Neural cell (in vitro differentiated cells): ENCODE data around the gene ZSCAN1. TPM values are rescaled to one million over a fixed set of nuclear protein-coding genes. Genes with fewer than 3 reads are reported as not detected.

ENCODE experiments used
- H2AFZ ChIP-seq: fragments of 200-600, 300-800 bp; sonication (generic), shearing (Covaris generic); 2 replicates; pipeline ENCODE4 v1.6.0; 2014; ENCODE audit warnings: low read depth, mild to moderate bottlenecking, antibody characterized with exemption, low read length, moderate library complexity
- H3F3A ChIP-seq: fragments of 200-600 bp; shearing (Covaris generic); 2 replicates; pipeline ENCODE4 v1.6.1; 2016; ENCODE audit warnings: mild to moderate bottlenecking, moderate library complexity, mixed read lengths, antibody characterized with exemption, low read length; ENCODE audit not compliant: insufficient read depth, poor library complexity, severe bottlenecking
- H3K27ac ChIP-seq: fragments of 200-600, 300-800 bp; sonication (generic), shearing (Covaris generic); 2 replicates; pipeline ENCODE4 v1.5.1; 2014; ENCODE audit warnings: mild to moderate bottlenecking, low read length, moderate library complexity
- H3K27me3 ChIP-seq: fragments of 300-800, 200-600 bp; sonication (generic), shearing (Covaris generic); 2 replicates; pipeline ENCODE4 v1.6.0; 2014; ENCODE audit warnings: mild to moderate bottlenecking, low read depth, low read length, moderate library complexity; ENCODE audit not compliant: insufficient read depth
- H3K36me3 ChIP-seq: fragments of 300-800, 200-600 bp; sonication (generic), shearing (Covaris generic); 2 replicates; pipeline ENCODE4 v1.5.1; 2014; ENCODE audit warnings: mild to moderate bottlenecking, antibody characterized with exemption, low read length, moderate library complexity; ENCODE audit not compliant: insufficient read depth
- H3K4me2 ChIP-seq: fragments of 300-800, 200-600 bp; sonication (generic), shearing (Covaris generic); 2 replicates; pipeline ENCODE4 v1.6.0; 2014; ENCODE audit warnings: mild to moderate bottlenecking, low read length
- H3K4me3 ChIP-seq: fragments of 300-800, 200-600 bp; sonication (generic), shearing (Covaris generic); 2 replicates; pipeline ENCODE4 v1.5.1; 2014; ENCODE audit warnings: mild to moderate bottlenecking, low read length, moderate library complexity
- H3K79me2 ChIP-seq: fragments of 200-600 bp; shearing (Covaris generic); replicated peaks from 2 replicates; pipeline ENCODE4 v1.6.0; 2014; ENCODE audit warnings: mild to moderate bottlenecking, low read length, moderate library complexity; ENCODE audit not compliant: insufficient read depth
- H3K9ac ChIP-seq: fragments of 300-800, 200-600 bp; sonication (generic), shearing (Covaris generic); 2 replicates; pipeline ENCODE4 v1.6.1; 2016; ENCODE audit warnings: mild to moderate bottlenecking, low read length, mixed read lengths
- H3K9me2 ChIP-seq: fragments of 200-600 bp; shearing (Covaris generic); 2 replicates; pipeline ENCODE4 v1.6.1; 2016; ENCODE audit warnings: mild to moderate bottlenecking, low read length, mixed read lengths; ENCODE audit not compliant: insufficient read depth
- H3K9me3 ChIP-seq: fragments of 200-600, 300-800 bp; sonication (generic), shearing (Covaris generic); 2 replicates; pipeline ENCODE4 v1.6.1; 2016; ENCODE audit warnings: mild to moderate bottlenecking, mixed run types, low read length, moderate library complexity, mixed read lengths
- H4K20me1 ChIP-seq: fragments of 200-600 bp; shearing (Covaris generic); 2 replicates; pipeline ENCODE4 v1.6.1; 2016; ENCODE audit warnings: mild to moderate bottlenecking, mixed run types; ENCODE audit not compliant: insufficient read depth
- CTCF ChIP-seq: fragments of 450-650 bp; IDR thresholded peaks from 2 replicates; pipeline ENCODE4 v1.5.1; 2014; ENCODE audit warnings: antibody characterized with exemption, mild to moderate bottlenecking, moderate library complexity; ENCODE audit not compliant: poor library complexity, severe bottlenecking
- EP300 ChIP-seq: fragments of 450-650 bp; conservative IDR thresholded peaks from 2 replicates; pipeline ENCODE4 v1.6.1; 2014; ENCODE audit warnings: antibody characterized with exemption, mild to moderate bottlenecking, moderate library complexity; ENCODE audit not compliant: poor library complexity, severe bottlenecking
- EZH2 ChIP-seq: fragments of 200-600, 300-800 bp; shearing (Covaris generic), sonication (generic); IDR thresholded peaks from 2 replicates; pipeline ENCODE4 v1.6.1; 2014; ENCODE audit warnings: antibody characterized with exemption, low read length, borderline replicate concordance, mild to moderate bottlenecking; ENCODE audit not compliant: insufficient read depth, poor library complexity, severe bottlenecking
- MXI1 ChIP-seq: fragments of 450-650 bp; conservative IDR thresholded peaks from 2 replicates; pipeline ENCODE4 v1.6.1; 2014; ENCODE audit warnings: antibody characterized with exemption, mild to moderate bottlenecking; ENCODE audit not compliant: poor library complexity, severe bottlenecking
- POLR2AphosphoS5 ChIP-seq: IDR thresholded peaks from 2 replicates; pipeline ENCODE4 v1.6.1; 2012
- RAD21 ChIP-seq: fragments of 450-650 bp; conservative IDR thresholded peaks from 2 replicates; pipeline ENCODE4 v1.6.1; 2014; ENCODE audit warnings: antibody characterized with exemption, mild to moderate bottlenecking, moderate library complexity
- SMC3 ChIP-seq: fragments of 450-650 bp; conservative IDR thresholded peaks from 2 replicates; pipeline ENCODE4 v1.6.1; 2014; ENCODE audit warnings: antibody characterized with exemption, mild to moderate bottlenecking, moderate library complexity; ENCODE audit not compliant: poor library complexity
- TAF1 ChIP-seq: IDR thresholded peaks from 2 replicates; pipeline ENCODE4 v1.6.1; 2012; ENCODE audit warnings: low read depth
- polyA plus RNA-seq: library from polyadenylated mRNA; depleted of rRNA; stranded (reverse); fragments of >200 nt; gene quantifications from 2 replicates; pipeline ENCODE4 v1.2.3, GENCODE V29; 2014
- TF ChIP-seq, protein P1 (sequence below): IDR thresholded peaks from 2 replicates; pipeline ENCODE4 v1.6.1; 2012; ENCODE audit warnings: borderline replicate concordance

ZSCAN1 gene
- polyA plus RNA-seq, 1 donor from 2014 or later: 6.3 TPM

DNA sequence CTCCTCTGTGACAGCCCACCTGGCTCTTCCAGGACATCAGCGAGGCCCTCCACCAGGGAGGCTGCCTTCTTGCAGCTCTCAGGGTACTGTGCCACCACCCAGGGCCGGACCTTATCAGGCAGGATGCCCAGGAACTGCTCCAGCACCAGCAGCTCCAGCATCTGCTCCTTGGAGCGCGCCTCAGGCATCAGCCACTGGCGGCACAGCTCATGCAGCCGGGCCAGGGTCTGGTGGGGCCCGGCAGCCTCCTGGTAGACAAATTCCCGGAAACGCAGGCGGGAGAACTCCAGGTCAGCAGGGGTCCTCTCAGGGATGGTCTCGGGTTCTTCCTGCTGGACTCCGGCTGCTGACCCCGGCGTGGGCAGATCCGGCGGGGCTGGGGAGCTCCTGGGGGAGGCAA lies 56.0 kb downstream of the ZSCAN1 start:
- Histone ChIP-seq H3K27ac (no peak overlapping the region), H3K4me3 (no peak overlapping the region), H3K36me3 (peaks cover 22% of the 10 kb centered on the region)

DNA sequence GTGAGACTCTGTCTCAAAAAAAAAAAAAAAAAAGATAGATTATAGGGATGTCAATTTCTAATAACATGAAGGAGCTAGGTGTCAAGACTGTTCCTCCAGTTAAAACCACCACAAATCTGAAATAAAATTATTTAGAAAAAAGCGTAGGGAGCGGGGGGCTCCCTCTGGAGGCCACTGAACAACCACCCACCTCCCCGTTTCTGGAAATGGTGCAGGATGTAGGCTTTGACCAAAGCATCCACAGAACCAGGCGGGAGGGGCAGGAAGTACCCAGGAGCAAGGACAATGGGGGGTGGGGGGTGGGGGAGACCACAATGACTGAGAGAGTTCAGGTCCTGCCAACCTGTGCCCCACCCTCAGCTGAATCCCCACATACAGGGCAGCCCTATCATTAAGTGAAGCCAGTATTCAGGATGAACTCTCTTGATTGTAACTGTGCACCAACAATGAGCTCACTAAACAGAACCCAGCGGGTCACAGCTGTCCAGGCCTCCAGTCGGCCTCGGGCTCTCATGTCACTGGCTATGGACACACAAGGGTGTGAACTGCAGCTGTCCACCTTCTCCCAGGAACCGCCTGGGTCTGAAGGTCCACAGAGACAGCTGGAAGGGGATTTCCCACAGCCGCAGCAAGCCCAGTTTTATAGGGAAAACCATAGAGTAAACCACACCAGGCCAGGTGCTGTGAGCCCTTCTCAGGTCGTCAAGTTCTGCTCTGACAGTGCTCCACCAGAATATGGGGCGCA lies 57.6 kb downstream of the ZSCAN1 start:
- peaks cover 34% of the 10 kb centered on the region for H3K36me3 ChIP-seq
- H3K79me2 ChIP-seq: peaks cover 13% of the 10 kb centered on the region
- no peak overlapping the region for H3K4me2 ChIP-seq
- H3K27me3 ChIP-seq: no peaks in the 10 kb centered on the region
- no peaks in the 10 kb centered on the region for H3F3A ChIP-seq
- peaks cover 41% of the 10 kb centered on the region for H3K9me3 ChIP-seq
- H4K20me1 ChIP-seq: no peaks in the 10 kb centered on the region
- no peak for TF ChIP-seq POLR2AphosphoS5
- no peak for TF ChIP-seq RAD21
- TF ChIP-seq EZH2: no peak
- TF ChIP-seq TAF1: no peak
- no peak for TF ChIP-seq SMC3
- TF ChIP-seq, protein P1, sequence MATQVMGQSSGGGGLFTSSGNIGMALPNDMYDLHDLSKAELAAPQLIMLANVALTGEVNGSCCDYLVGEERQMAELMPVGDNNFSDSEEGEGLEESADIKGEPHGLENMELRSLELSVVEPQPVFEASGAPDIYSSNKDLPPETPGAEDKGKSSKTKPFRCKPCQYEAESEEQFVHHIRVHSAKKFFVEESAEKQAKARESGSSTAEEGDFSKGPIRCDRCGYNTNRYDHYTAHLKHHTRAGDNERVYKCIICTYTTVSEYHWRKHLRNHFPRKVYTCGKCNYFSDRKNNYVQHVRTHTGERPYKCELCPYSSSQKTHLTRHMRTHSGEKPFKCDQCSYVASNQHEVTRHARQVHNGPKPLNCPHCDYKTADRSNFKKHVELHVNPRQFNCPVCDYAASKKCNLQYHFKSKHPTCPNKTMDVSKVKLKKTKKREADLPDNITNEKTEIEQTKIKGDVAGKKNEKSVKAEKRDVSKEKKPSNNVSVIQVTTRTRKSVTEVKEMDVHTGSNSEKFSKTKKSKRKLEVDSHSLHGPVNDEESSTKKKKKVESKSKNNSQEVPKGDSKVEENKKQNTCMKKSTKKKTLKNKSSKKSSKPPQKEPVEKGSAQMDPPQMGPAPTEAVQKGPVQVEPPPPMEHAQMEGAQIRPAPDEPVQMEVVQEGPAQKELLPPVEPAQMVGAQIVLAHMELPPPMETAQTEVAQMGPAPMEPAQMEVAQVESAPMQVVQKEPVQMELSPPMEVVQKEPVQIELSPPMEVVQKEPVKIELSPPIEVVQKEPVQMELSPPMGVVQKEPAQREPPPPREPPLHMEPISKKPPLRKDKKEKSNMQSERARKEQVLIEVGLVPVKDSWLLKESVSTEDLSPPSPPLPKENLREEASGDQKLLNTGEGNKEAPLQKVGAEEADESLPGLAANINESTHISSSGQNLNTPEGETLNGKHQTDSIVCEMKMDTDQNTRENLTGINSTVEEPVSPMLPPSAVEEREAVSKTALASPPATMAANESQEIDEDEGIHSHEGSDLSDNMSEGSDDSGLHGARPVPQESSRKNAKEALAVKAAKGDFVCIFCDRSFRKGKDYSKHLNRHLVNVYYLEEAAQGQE: no peak
- TF ChIP-seq MXI1: no peak
- no peak for TF ChIP-seq CTCF
- TF ChIP-seq EP300: no peak
- no peak overlapping the region for H3K9ac ChIP-seq
- no peak overlapping the region for H3K27ac ChIP-seq
- H3K9me2 ChIP-seq: no peaks in the 10 kb centered on the region
- H3K4me3 ChIP-seq: no peak overlapping the region
- H2AFZ ChIP-seq: no peak overlapping the region

More for the DNA sequence above, 56.0 kb downstream of the ZSCAN1 start:
- H3K9me2 ChIP-seq: no peaks in the 10 kb centered on the region
- H3K9ac ChIP-seq: no peak overlapping the region
- no peak for TF ChIP-seq EP300
- H3K4me2 ChIP-seq: no peak overlapping the region
- H3K27me3 ChIP-seq: no peaks in the 10 kb centered on the region
- peaks cover 5% of the 10 kb centered on the region for H3K79me2 ChIP-seq
- H3F3A ChIP-seq: no peaks in the 10 kb centered on the region
- H3K9me3 ChIP-seq: peaks cover 34% of the 10 kb centered on the region
- H4K20me1 ChIP-seq: no peaks in the 10 kb centered on the region
- H2AFZ ChIP-seq: no peak overlapping the region
